Prostate gland (tissue), 1 donor: ENCODE data around the gene CCDC80.

Source experiments
- POLR2A ChIP-seq: fragments of 450-650 bp; IDR thresholded peaks from one replicate; pipeline ENCODE4 v1.6.1; 2016; ENCODE audit warnings: antibody characterized with exemption, mild to moderate bottlenecking
- POLR2AphosphoS5 ChIP-seq: sonication (generic); formaldehyde crosslinking; IDR thresholded peaks from one replicate; pipeline ENCODE4 v1.6.1; 2017; ENCODE audit warnings: antibody characterized with exemption

DNA sequence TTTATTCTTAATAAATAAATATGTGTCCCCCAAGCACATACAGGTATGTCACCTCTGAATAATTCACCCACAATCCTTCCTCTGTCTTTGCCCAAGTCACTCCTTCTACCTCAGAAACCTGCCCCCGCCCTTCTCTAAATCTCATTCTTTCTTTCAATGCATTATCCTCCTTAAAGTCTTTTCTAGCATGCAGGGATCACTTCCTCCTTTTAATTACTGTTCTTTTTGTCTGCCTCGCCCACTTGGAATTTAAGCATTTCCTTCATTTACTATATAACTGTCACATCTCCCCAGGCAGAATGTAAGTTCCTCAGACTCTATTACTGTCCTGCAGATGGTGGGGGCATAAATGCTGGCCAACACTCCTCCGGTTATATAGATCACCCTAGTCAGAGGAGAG is 7.8 kb downstream of the CCDC80 start:
- TF ChIP-seq POLR2A: no peak
- TF ChIP-seq POLR2AphosphoS5: no peak
